GM18507 (cell line): ENCODE data around the gene FAM83E.
A peak's percentile ranks its signal among the peaks of the same experiment; 100 is the strongest.
"Not testable (repeated sequence)": the region's sequence is repeated elsewhere in the genome, so short reads cannot be mapped to it uniquely, and the experiment has no call there.

ENCODE experiments used
- DNase-seq: peaks from one replicate; pipeline ENCODE4 v3.0.0; 2011; ENCODE audit warnings: low read depth; ENCODE audit not compliant: insufficient read length; ENCODE audit errors: extremely low spot score
- FAIRE-seq: peaks from 2 replicates; lab custom pipeline; 2011; peaks lifted over from hg19 to GRCh38; lab: Jason Lieb, UNC

The FAM83E gene

DNA sequence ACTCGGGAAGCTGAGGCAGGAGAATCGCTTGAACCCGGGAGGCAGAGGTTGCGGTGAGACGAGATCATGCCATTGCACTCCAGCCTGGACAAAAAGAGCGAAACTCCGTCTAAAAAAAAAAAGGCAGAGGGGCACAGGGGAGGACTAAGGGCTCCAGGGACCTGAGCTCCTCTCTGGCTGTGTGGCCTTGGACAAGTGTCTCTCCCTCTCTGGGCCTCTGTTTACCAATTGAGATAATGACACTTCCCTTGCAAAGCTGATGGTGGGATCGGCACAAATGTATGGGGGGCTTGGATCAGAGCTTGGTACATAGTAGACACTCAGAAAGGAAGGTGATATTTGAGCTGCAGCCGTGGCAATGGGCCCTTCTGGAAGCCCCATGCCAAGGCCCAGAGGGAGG is 19.7 kb downstream of the FAM83E start:
- DNase-seq (no peak), FAIRE-seq (no peak)

DNA sequence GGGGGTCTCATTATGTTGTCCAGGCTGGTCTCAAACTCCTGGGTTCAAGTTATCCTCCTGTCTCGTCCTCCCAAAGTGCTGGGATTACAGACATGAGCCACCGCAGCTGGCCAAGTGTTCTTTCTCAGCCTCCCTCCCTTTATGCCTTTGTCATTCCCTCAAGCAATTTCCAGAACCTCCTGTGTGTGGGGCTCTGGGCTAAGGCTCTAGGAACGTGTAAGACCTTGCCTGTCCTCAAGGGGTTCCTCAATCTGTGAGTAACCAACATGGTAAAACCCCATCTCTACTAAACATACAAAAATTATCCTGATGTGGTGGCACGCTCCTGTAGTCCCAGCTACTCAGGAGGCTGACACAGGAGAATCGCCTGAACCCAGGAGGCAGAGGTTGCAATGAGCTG is 23.9 kb downstream of the FAM83E start:
- FAIRE-seq (no peak), DNase-seq (no peak)

DNA sequence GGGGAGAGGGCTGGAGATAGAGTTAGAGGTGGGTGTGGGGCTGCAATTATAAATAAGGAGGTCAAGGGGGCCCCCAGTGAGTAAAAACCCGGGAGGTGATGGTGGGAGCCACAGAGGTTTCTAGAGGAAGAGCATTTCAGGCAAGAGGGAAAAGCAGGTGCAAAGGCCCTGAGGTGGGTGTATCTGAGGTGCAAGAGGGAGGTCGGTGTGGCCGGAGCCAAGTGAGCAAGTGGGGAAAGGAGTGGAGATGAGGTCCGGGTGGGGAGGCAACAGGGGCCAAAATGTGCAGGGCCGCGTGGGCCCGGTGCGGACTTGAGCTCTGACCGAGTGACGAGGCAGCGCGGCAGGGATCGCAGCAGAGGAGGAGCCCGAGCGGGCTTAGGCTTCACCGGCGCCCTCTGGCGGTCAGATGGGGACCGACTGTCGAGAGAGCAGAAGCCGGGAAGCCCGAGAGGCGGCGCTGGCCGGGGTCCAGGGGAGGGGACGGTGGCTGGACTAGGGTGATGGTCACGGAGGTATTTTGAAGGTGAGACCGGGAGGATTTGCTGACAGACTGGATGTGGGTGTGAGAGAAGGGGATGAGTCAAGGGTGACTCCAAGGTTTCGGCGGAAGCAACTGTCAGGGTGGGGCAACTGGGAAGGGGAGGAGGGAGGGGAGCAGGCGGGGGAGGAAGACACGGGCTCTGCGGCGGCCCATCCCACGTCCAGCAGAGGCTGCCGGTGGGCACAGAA is 26.0 kb downstream of the FAM83E start:
- DNase-seq = peak; percentile 82
- peak; percentile 84 for FAIRE-seq

DNA sequence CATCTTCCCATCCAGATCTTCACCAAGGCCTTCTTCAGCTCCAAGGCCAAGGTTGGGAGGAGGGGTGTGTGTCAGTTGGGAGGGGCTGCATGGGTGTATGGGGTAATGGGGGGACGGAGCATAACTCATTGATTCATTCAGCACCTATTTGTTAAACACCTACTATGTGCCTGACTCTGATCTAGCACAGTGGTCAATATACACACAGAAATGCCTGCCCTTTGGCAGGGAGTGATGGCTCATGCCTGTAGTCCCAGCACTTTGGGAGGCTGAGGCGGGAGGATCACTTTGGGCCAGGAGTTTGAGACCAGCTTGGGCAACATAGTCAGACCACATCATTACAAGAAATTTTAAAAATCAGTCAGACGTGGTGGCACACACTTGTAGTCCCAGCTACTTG is 27.5 kb downstream of the FAM83E start:
- no peak for DNase-seq
- no peak for FAIRE-seq

DNA sequence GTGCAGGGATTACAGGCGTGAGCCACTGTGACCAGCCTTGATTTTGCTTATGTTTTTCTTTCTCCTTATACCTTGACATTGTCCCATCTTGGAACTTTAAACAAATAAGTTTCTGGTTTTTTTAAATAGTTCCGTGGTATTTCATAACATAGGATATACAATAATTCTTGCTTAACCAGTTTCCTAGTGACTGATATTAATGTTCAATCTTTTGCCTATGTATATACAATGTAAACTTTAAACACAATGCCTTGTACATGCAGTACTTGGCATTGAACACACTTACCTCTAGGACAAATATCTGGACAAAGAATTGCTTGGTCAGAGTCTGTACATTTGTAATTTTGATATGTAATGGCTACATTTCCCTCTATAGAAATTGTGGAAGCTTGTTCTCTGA is 32.7 kb downstream of the FAM83E start:
- DNase-seq (no peak), FAIRE-seq (no peak)

DNA sequence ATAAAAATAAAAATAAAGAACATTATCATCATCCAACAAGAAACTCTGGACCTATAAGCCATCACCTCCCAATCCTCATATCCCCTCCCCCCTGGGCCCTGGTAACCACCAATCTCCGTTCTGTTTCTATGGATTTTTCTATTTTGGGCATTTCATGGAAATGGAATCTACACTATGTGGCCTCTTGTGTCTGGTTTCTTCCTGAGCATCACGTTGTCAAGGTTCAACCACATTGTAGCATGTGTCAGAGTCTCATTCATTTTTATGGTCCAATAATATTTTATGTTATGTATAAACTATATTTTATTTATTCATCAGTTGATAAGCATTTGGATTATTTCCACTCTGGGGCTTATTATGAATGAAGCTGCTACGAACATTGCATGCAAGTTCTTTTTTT is 36.0 kb downstream of the FAM83E start:
- DNase-seq (no peak), FAIRE-seq (no peak)

DNA sequence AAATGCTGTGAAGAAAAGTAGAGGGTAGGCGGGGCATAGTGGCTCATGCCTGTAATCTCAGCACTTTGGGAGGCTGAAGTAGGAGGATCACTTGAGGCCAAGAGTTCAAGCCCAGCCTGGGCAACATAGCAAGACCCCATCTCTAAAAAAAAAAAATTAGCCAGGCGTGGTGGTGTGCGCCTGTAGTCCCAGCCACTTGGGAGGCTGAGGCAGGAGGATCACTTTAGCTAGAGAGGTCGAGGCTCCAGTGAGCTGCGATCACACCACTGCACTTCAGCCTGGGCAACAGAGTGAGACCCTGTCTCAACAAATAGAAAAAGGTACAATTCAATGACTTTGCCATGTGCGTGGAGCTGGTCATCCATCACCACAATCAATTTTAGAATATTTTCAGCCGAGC is 37.0 kb downstream of the FAM83E start:
- not testable (repeated sequence) for FAIRE-seq, DNase-seq

DNA sequence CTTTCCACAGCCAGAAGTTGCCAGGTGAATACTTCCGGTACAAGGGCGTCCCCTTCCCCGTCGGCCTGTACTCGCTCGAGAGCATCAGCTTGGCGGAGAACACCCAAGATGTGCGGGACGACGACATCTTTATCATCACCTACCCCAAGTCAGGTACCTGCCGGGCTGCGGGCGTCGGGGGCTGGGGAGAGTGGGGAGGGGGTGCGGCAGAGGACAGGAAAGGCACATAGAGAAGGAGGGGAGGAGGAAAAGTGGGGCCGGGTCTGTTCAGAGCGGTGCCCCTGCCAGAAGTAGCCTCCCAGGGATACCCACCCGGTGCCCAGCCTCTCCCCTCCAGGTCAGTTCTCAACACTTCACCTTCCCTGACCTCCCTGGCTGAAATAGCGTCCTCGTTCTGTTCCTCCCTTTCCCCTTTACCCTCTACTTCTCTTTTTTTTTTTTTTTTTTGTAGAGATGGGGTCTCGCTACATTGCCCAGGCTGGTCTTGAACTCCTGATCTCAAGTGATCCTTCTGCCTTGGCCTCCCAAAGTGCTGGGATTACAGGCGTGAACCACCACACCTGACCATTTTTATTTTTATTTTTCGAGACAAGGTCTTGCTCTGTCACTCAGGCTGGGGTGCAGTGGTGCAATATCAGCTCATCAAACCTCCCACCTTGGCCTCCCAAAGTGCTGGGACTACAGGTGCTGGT is 38.8 kb downstream of the FAM83E start:
- DNase-seq (no peak), FAIRE-seq (no peak)

DNA sequence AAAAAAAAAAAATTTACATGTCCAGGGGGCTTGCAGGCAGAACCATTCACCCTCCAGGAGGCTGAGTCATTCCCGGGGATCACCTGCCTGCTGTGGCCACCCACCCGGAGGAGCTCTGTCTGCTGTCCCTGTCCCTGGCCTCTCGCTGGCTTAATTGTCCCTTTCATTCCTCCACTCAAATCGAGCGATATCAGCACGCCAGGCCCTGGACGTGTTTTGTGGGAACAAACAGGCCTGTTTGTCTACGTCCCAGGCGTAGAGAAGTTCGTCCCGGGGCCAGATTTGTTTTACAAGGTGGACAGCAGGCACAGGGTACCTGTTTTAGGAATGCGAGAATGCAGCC is 41.7 kb downstream of the FAM83E start:
- FAIRE-seq (no peak), DNase-seq (no peak)

DNA sequence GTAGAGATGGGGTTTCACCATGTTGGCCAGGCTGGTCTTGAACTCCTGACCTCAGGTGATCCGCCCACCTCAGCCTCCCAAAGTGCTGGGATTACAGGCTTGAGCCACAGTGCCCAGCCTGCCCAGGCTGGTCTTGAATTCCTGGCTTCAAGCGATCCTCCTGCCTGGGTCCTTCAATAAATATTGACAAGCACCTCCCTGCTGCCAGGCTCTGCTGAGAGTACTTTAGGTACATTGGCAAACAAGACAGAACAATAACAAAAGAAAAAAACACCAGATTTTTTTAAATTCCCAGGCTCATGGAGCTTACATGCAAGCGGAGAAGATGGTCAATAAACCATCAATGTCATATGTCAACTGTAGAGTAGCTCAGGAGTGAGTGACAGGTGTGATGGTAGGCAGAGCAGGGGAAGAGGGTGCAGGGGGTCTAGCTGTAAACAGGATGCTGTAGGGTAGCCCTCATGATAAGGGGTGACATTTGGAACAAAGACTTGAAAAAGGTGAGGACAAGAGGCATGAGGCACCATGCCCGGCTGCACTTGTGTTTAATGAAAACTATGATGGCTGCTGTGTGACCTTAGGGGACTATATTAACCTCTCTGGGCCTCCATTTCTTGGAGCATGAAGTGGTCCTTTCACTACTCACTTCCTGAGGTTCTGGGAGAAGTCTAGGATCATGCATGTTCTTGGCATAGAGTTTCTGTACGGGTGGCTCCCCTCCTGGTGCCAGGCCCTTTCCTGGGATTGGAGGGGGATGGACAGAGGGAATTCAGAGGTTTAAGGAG is 43.3 kb downstream of the FAM83E start:
- DNase-seq (no peak), FAIRE-seq (no peak)

DNA sequence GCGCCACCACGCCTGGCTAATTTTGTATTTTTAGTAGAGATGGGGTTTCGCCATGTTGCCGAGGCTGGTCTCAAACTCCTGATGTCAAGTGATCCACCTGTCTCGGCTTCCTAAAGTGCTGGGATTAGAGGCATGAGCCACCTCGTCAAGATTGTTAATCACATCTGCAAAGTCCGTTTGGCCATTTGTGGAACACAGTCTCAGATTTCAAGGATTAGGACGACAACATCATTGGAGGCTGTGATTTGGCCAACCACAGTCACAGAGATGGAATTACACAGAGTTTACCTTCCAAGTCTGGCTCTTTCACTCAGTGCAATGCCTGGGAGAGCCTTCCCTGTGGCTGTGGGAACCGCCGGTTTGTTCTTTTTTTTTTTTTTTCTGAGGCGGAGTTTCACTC is 45.1 kb downstream of the FAM83E start:
- FAIRE-seq (no peak), DNase-seq (no peak)

DNA sequence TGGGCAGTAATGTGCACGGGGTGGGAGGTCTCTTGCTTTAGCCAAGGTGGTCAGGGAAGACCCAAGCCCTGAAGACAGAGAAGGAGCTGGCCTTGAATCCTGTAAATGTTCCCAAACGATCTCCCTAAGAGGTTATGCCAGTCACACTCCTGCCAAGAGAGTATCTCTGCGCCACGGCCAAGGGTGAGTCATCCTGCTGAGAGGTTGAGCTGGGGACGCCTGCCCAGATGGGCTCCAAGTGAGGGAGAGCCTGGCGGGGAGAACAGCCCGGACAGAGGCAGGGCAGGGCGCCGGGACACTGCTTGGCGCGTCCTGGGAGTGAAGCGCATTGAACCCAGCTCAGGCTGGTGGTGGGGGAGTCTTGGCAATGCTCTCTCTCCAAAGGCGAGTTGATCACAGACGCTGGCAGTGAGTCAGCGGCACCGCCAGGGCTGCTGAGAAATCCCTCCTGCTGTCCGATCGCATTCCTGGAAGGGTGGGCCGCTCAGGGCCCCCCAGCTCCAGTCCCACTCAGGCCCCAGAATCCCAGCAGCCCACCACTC is 46.5 kb downstream of the FAM83E start:
- FAIRE-seq = no peak

DNA sequence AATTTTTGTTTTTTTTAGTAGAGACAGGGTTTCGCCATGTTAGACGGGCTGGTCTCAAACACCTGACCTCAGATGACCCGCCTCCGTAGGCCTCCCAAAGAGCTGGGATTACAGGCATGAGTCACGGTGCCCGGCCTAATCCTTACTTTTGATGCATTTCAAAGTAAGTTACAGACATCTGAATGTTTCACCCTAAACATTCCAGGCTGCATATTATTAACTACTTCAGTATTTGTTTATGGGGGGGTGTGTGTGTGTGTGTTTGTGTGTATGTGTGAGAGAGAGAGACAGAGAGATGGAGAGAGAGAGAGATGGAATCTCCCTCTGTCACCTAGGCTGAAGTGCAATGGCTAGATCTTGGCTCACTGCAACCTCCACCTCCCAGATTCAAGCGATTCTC is 49.8 kb downstream of the FAM83E start:
- FAIRE-seq (no peak), DNase-seq (no peak)

More for the DNA sequence above, 46.5 kb downstream of the FAM83E start:
- DNase-seq = no peak
